ENCODE measurements around the gene GEMIN2.

GRCh38 chr14:39102265-39102968 is 11.7 kb upstream of the GEMIN2 start:
- no peak for TF ChIP-seq POLR2A (IDR thresholded peaks at IDR 0.05; ENCODE audit: low read depth, low read length)
- no peak for TF ChIP-seq POLR2AphosphoS5 (IDR thresholded peaks at IDR 0.05; ENCODE audit: low read depth, low read length)
- no peak for TF ChIP-seq TAF1 (IDR thresholded peaks at IDR 0.05; ENCODE audit: borderline replicate concordance, low read depth, low read length)
